HG03565 (cell line): ENCODE data around the gene EVL.

Source experiments
- ATAC-seq: cut with Tn5 transposase; IDR thresholded peaks from one replicate; pipeline ENCODE4 v1.9.1; 2021; ENCODE audit warnings: mild to moderate bottlenecking, moderate library complexity; ENCODE audit not compliant: unreplicated experiment

EVL gene

GRCh38 chr14:100064335-100065092 lies 708 bp upstream of the EVL start:
- ATAC-seq, result peak; percentile 0

DNA sequence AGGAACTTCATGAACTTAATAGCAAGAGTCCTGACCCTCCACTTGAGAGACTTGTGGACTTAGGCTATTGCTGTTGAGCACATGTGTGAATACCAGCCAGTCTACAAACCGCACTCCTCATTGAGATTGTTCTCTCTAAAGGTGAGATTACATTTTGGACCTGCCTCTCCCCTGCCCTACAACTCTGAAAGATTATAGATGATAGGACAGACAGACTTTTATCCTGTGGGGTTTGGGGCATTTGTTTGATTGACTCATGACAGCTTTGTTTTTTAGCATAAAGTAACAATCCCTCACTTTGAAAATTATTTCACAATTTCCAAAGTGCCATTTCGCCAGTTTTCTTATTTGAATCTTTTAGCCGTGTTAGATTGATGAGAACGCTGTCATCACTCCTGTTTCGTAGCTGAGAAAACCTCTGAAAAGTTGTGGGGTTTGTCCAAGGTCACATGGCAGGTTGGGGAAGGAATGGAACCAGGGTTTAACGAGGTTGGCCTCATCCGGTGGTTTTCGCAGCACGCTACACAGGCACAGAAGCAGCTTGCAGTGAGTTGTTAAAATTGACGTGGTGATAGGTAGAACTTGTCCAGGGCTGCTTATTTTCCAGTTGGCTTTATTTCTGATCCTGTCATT lies 836 bp downstream of the EVL start:
- ATAC-seq, result peak; percentile 29

- ATAC-seq, result no peak
Measured at GRCh38 chr14:100066962-100067361, 1.7 kb downstream of the EVL start.

- ATAC-seq, result no peak
Measured at GRCh38 chr14:100067481-100067880, 2.3 kb downstream of the EVL start.

DNA sequence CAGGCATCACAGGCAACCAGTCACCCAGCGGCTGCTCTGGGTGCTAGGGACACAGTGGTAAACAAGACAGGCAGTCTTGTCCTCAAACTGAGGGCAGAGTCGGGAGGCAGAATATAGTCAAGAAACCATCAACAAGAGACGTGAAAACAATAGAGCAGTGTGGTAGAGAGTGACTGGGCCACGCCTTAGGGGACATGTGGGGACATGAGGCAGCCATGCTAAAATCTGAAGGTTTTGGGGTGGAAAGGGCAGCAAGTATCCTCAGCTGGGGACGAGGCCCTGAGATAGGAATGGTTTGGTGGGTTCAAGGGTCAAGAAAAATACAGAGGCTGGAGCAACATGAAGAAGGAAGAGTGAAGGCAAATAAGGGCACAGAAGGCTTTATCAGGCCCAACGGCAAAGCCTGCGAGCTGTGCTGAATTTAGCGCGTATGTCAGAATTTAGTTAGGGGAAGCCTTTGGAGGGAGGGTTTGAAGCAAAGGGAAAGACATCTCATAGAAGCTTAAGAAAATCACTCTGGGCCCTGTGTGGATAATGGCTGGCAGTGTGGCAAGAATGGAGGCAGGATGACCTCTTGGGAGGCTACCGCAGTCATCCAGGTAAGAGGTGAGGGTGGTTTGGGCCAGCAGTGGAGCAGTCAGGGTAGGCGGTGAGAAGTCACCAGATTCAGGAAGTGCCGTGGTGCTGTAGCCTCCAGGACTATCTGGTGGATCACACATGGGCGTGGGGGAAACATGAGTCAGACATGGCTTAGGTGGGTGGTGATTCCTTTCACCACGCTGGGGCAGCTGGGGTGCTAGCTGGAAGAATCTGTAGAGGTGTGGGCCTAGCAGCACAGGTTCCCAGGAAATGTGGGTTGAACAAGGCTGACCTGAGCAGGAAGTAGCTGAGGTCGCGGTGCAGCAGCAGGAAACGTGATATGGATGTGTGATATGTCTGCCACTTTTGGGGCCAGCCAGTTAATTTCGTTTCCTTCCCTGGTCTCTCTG lies 3.0 kb downstream of the EVL start:
- ATAC-seq, result peak; percentile 27

DNA sequence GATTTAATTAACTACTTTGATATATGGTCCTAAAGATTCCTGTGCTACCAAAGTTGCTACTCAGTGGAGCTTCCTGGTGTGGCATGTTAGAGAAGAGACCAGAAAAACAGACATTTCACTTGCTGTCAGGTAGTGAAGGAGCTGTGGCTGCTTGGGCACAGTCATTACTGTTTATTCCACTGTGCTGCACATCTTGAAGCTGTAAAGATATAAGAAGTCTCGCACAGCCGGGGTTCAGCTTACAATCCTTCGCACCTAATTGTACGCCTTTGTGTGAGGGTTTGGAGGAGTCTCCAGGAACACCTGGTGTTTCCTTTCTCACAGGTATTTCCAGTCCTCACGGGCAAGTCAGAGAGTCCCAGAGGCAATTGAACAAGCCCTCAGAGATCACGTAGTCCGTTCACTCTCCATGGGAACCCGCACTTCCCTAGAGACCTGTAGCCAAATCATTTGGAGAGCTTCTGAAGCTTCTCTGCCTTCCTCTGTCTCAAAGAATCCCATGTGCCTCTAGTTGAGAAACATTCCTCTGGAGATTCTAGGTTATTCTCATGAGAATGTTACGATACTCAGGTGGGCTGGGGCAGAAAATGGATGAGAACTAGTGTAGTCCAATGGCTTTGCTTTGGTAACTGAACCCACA lies 4.1 kb downstream of the EVL start:
- no peak for ATAC-seq

GRCh38 chr14:100070310-100070709 lies 5.1 kb downstream of the EVL start:
- ATAC-seq, result no peak

DNA sequence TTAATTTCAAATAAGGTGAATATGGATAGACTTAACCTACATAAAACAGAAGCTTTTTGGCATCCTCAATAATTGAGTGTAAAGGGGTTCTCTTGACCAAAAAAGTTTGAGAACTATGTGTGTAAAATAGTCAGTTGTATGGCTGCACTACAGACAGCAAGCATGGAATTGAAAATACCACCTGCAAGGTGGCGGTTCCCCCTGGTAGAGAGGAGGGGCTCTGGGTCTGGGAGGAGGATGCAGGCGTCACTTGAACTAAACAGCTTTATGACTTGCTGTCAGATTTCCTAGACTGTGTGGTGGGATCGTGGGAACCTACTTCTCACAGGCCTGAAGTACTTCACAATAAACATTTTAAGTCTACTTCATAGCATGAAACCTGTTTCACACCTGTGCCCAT lies 6.3 kb downstream of the EVL start:
- ATAC-seq, result no peak

DNA sequence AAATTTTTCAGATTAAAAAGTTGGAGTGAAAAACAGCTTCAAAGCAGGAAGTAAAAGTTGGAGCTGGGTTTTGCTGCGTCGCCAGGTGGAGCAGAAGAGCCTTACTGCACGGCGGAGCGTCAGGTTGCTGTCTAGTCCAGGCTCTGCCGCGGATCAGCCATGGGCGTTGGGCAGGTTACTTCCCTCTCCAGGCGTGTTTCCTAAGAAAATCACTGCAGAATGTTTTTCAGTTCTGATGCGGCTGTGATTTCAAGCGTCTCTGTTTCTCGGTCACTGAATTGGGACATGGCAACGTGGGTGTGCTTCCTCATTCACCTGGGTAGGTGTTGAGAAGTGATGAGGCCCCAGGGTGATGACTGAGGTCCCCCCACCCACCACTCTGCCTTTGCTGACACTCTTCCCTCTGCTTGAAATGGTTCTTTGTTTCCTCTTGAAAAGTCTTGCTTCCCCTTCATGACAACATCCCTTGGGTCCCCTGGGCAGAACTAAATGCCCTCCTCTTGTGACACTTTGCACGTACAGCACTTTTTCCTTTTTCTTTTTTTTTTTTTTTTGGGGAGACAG lies 7.6 kb downstream of the EVL start:
- ATAC-seq, result peak; percentile 25

GRCh38 chr14:100073576-100074430 lies 8.6 kb downstream of the EVL start:
- ATAC-seq, result no peak

GRCh38 chr14:100074431-100075100 lies 9.3 kb downstream of the EVL start:
- no peak for ATAC-seq

DNA sequence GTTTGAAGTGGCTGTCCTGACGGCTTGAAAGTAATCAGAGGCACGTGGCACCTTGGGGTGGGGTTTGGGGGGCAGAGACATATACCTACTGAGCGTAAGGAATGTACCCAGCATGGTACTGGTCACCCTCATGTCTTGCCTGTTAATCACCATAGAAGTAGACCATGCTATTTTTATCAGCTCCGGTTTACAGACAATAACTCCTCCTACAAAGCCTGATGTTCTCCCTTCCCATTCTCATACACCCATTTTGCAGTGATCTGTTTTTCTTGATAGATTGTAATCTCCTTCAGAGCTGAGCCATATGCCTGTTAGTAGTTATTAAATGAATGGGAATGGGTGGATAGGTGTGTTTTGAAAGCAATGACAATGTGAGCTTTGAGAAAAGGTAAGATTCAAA lies 10.5 kb downstream of the EVL start:
- ATAC-seq, result no peak

DNA sequence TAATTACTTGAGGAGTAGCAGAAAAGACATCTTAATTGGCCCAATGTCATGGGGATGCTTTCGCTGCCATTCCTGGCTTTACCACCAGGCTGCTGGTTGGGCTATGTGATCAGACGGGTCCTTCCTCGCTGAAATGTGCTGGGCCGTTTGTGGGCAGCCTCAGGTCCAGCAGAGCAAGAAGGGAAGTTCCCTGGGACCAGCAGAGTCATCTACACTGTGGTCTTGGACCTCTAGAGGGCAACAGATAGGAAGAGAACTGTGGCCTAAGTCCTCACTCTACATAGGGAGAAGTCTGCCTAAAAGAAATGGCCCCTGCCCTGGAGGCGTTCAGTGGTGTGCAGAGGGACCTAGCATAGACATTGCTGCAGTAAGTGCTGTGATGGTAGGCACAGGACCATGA lies 10.9 kb downstream of the EVL start:
- ATAC-seq, result peak; percentile 29

- no peak for ATAC-seq
Measured at GRCh38 chr14:100076606-100077005, 11.4 kb downstream of the EVL start.

- no peak for ATAC-seq
Measured at GRCh38 chr14:100077441-100077840, 12.2 kb downstream of the EVL start.

DNA sequence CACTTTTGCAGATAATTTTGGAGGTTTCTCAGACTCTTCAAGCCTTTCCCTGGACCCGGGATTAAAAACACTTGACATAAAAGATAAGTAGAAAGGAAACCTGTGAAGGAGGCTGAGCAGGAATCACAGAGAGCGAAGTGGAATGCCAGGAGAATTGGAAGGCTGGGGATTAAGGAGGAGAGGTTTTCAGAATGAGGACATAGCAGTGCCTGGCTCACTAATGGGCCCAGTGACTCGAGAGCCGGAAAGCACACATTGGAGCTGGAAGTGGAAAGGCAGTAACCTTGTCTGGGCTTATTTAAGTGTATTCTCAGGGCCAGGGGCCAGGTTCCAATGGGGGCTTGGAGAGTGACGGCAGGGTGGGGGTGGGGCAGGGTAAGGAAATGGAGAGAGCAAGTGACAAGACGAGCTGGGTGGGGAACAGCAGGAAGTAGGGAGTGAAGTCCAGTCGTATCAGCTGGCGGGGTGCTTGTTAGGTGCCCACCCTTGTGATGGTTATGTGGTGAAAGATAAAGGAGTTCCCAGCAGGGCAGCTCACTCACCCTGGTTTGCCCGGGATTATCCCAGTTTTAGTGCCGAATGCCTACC lies 13.1 kb downstream of the EVL start:
- no peak for ATAC-seq

- ATAC-seq, result peak; percentile 43
Measured at GRCh38 chr14:100078997-100079725, 13.9 kb downstream of the EVL start.

DNA sequence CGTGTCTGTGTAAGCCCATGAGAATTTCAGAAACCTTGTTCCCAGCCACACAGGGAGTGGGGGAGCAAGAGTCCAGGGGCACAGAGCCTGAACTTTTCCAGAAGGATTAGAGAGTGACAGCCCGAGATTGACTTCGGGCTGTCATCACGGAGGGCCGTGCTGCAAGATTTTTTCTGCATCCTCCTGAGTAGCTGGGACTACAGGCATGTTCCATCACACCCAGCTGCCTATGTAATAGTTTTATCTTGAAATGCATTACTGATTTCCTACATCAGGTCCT lies 14.4 kb downstream of the EVL start:
- ATAC-seq, result no peak
